Suprapubic skin (tissue), 4 donors: Measurements from ENCODE around the gene CYB561D2. TPM values are rescaled to one million over a fixed set of nuclear protein-coding genes. Genes with fewer than 3 reads are reported as not detected.

Experiments
- DNase-seq, 2 donors: peaks; one replicate each; pipeline ENCODE4 v3.0.0-alpha.2; 2019; ENCODE audit warnings: low spot score in 2 of 2
- H3K27ac ChIP-seq: fragments of 200-600 bp; sonication (generic); one replicate; pipeline ENCODE4 v1.5.1; 2019
- H3K27me3 ChIP-seq: fragments of 200-600 bp; sonication (generic); one replicate; pipeline ENCODE4 v1.5.1; 2019
- H3K36me3 ChIP-seq: fragments of 200-600 bp; sonication (generic); one replicate; pipeline ENCODE4 v1.5.1; 2019
- H3K4me1 ChIP-seq: fragments of 200-600 bp; sonication (generic); one replicate; pipeline ENCODE4 v1.5.1; 2019
- H3K4me3 ChIP-seq: fragments of 200-600 bp; sonication (generic); one replicate; pipeline ENCODE4 v1.5.1; 2019; ENCODE audit warnings: mild to moderate bottlenecking
- H3K9me3 ChIP-seq: fragments of 200-600 bp; sonication (generic); one replicate; pipeline ENCODE4 v1.5.1; 2019
- EP300 ChIP-seq: sonication (generic); formaldehyde crosslinking; IDR thresholded peaks from one replicate; pipeline ENCODE4 v1.6.1; 2017; ENCODE audit warnings: antibody characterized with exemption
- POLR2A ChIP-seq, 2 donors: fragments of 450-650 bp; IDR thresholded peaks; one replicate each; pipeline ENCODE4 v1.6.1; 2017; ENCODE audit warnings: antibody characterized with exemption in 2 of 2, mild to moderate bottlenecking in 2 of 2, moderate library complexity in 2 of 2
- POLR2AphosphoS5 ChIP-seq, 3 donors: sonication (generic); formaldehyde crosslinking; IDR thresholded peaks; one replicate each; pipeline ENCODE4 v1.6.1; 2017; ENCODE audit warnings: antibody characterized with exemption in 3 of 3
- WGBS: methylation state at CpG from one replicate; pipeline ENCODE4 v1.1.5; 2018; 5-methylcytosine and 5-hydroxymethylcytosine counted together
- total RNA-seq, 4 donors: library from RNA; depleted of rRNA; stranded (reverse); fragments of >200 nt; gene quantifications; one replicate each; pipeline ENCODE4 v1.1.0, GENCODE V29; 2016
- TF ChIP-seq, protein P1 (sequence below), 2 donors: fragments of 200-600 bp in 1 of 2; fragments of 450-650 bp in 1 of 2; sonication (generic) in 1 of 2; IDR thresholded peaks; one replicate each; pipeline ENCODE4 v1.5.1; 2016 to 2019; ENCODE audit warnings: antibody characterized with exemption in 2 of 2, mild to moderate bottlenecking in 1 of 2, moderate library complexity in 1 of 2

CYB561D2 gene
- total RNA-seq, 4 donors from 2014 or later = 12.8 to 29.8 (median 17.9) TPM

GRCh38 chr3:50389414-50389767 lies 38.7 kb downstream of the CYB561D2 start:
- Histone ChIP-seq H3K27ac (no peak overlapping the region), H3K36me3 (no peaks in the 10 kb centered on the region), H3K27me3 (no peaks in the 10 kb centered on the region), H3K4me1 (peaks cover 37% of the 10 kb centered on the region), H3K4me3 (no peak overlapping the region), H3K9me3 (no peaks in the 10 kb centered on the region)
- DNase-seq = no peak
- TF ChIP-seq, protein P1, sequence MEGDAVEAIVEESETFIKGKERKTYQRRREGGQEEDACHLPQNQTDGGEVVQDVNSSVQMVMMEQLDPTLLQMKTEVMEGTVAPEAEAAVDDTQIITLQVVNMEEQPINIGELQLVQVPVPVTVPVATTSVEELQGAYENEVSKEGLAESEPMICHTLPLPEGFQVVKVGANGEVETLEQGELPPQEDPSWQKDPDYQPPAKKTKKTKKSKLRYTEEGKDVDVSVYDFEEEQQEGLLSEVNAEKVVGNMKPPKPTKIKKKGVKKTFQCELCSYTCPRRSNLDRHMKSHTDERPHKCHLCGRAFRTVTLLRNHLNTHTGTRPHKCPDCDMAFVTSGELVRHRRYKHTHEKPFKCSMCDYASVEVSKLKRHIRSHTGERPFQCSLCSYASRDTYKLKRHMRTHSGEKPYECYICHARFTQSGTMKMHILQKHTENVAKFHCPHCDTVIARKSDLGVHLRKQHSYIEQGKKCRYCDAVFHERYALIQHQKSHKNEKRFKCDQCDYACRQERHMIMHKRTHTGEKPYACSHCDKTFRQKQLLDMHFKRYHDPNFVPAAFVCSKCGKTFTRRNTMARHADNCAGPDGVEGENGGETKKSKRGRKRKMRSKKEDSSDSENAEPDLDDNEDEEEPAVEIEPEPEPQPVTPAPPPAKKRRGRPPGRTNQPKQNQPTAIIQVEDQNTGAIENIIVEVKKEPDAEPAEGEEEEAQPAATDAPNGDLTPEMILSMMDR (IDR thresholded peaks at IDR 0.05) = no peak
- TF ChIP-seq POLR2A (IDR thresholded peaks at IDR 0.05) = no peak
- no peak for TF ChIP-seq EP300
- WGBS = 94% methylated on average over 6 of the region's 6 CpGs

DNA sequence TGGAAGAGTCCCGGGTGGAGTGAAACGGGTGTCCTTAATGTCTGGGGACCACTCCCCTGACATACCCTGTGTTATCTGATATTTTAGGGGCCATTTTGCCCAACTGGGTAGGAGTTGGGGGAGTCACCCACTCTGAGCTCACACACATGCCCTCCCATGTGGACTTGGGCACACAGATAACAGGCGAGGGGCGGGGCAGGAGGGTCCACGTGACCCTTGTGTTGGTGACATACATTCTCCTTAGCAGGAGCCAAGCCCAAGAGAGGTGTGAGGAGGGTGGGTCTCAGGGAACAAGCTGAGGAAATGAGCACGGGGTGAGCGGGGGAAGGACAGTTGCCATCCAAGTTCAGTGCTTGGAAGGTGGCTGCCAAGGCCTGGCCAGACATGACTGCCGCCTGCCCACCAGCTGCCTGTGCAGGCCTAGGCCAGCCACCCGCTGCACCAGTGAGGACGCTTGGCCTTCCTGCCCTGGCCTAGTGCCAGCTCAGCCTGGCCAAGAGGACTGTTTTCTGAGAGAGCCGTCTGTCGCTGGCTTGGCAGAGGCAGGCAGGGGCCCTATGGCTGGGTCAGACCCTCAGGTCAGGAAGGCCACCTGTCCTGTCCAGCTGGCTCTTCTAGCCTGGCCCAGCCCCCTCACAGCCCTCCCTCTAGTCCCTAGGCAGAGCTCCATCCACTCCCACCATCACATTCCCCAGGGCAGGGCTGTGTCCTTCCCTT lies 40.0 kb downstream of the CYB561D2 start:
- Histone ChIP-seq H3K27ac (no peak overlapping the region), H3K4me3 (no peak overlapping the region), H3K9me3 (no peaks in the 10 kb centered on the region), H3K36me3 (no peaks in the 10 kb centered on the region), H3K4me1 (peaks cover 37% of the 10 kb centered on the region), H3K27me3 (no peaks in the 10 kb centered on the region)
- TF ChIP-seq POLR2A (IDR thresholded peaks at IDR 0.05) (no peak), POLR2AphosphoS5 (IDR thresholded peaks at IDR 0.05) (no peak), EP300 (no peak)
- TF ChIP-seq, protein P1 (IDR thresholded peaks at IDR 0.05) = no peak
- DNase-seq = no peak
- 38% methylated on average over 9 of the region's 12 CpGs for WGBS

GRCh38 chr3:50392101-50392715 lies 41.5 kb downstream of the CYB561D2 start:
- 67% methylated on average over 1 of the region's 5 CpGs for WGBS
- Histone ChIP-seq H3K4me1 (peaks cover 36% of the 10 kb centered on the region), H3K27me3 (no peaks in the 10 kb centered on the region), H3K36me3 (no peaks in the 10 kb centered on the region), H3K4me3 (no peak overlapping the region), H3K27ac (no peak overlapping the region), H3K9me3 (no peaks in the 10 kb centered on the region)
- no peak for TF ChIP-seq EP300
- TF ChIP-seq, protein P1 (IDR thresholded peaks at IDR 0.05) = no peak
- no peak for DNase-seq

DNA sequence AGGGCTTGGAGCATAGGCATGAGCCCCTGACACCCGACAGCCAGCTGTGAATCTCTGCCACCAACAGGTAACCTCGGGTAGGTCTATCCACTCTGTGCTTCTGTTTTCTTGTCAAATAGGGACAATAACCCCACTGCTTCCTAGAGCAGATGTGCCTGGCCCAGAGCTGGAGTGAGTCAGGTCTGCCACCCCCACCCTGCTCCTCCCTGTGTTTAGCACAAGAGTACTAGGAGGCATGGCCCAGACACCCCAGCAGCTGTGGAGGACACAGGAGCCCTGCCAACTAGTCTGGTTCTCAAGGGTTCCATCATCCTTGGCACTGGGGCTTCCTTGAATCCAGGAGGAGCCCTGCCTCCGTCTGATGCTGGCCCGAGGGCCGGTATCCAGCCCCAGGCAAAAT lies 42.4 kb downstream of the CYB561D2 start:
- H3K36me3 ChIP-seq = no peaks in the 10 kb centered on the region
- WGBS = 54% methylated on average over 3 of the region's 5 CpGs
- no peak overlapping the region for H3K27ac ChIP-seq
- H3K27me3 ChIP-seq = no peaks in the 10 kb centered on the region
- TF ChIP-seq POLR2AphosphoS5 (IDR thresholded peaks at IDR 0.05) (no peak), EP300 (no peak), POLR2A (IDR thresholded peaks at IDR 0.05) (no peak)
- TF ChIP-seq, protein P1 (IDR thresholded peaks at IDR 0.05) = no peak
- H3K9me3 ChIP-seq = no peaks in the 10 kb centered on the region
- H3K4me1 ChIP-seq = peaks cover 28% of the 10 kb centered on the region
- no peak overlapping the region for H3K4me3 ChIP-seq
- DNase-seq = no peak

DNA sequence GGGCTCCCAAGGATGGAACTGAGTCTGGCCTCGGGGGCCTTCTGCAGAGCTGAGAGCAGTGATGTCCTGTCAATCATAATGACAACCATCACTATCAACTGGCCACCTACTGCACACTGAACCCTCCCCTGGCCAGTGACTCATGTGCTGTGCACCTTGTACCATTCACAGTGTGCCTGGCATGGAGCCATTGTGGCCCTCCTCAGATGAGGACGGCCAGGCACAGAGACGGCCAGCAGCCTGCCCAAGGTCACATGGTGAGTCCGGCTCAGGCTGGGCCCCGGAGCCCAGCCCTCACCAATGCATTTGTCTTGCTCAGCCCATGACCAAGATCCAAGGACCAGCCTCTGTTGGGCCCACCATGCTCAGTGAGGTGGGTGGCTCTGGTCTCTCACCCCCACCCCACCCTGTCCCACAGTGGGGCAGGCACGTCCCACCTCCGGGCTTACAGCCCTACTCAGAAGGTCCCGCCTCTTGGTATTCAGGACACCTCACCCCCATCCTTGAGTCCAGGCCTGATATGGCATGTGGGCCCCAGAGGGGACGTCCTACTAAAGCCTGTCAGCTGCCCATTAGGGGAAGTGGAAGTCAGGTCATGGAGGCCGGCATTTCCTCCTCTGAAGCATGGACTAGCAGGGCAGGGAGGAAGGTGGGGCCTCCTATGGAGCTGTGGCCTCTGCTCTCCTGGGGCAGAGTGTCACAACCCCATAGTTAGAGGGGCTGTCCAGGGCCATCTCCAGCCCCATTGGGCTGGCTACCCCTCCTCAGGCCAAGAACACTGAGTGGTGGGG lies 44.6 kb downstream of the CYB561D2 start:
- H3K27me3 ChIP-seq = no peaks in the 10 kb centered on the region
- no peak overlapping the region for H3K4me3 ChIP-seq
- H3K36me3 ChIP-seq = no peaks in the 10 kb centered on the region
- no peak for DNase-seq
- H3K27ac ChIP-seq = no peak overlapping the region
- WGBS = 83% methylated on average over 5 of the region's 10 CpGs
- TF ChIP-seq, protein P1 (IDR thresholded peaks at IDR 0.05) = no peak
- TF ChIP-seq POLR2AphosphoS5 (IDR thresholded peaks at IDR 0.05) = no peak
- no peak for TF ChIP-seq EP300
- no peak for TF ChIP-seq POLR2A (IDR thresholded peaks at IDR 0.05)
- H3K4me1 ChIP-seq = peaks cover 22% of the 10 kb centered on the region
- no peaks in the 10 kb centered on the region for H3K9me3 ChIP-seq
